Activated CD4-positive, alpha-beta T cell treated with anti-CD3 and anti-CD28 coated beads, Interleukin-2, amount 50 U/mL, for 1 hour (primary cell): Measurements from ENCODE around the gene NRL.

Source experiments
- DNase-seq: peaks from one replicate; pipeline ENCODE4 v3.0.0-alpha.2; 2020

NRL gene

GRCh38 chr14:24143511-24143910 lies 28.8 kb upstream of the NRL start:
- no peak for DNase-seq

GRCh38 chr14:24141097-24141880 lies 26.5 kb upstream of the NRL start, which contains the start of gene EMC9:
Gene EMC9 (minus strand): TSS chr14:24141591. CDS start chr14:24141304, 287 bp downstream.
- DNase-seq, result peak; percentile 99

GRCh38 chr14:24139272-24139934 lies 24.7 kb upstream of the NRL start:
- peak; percentile 23 for DNase-seq

DNA sequence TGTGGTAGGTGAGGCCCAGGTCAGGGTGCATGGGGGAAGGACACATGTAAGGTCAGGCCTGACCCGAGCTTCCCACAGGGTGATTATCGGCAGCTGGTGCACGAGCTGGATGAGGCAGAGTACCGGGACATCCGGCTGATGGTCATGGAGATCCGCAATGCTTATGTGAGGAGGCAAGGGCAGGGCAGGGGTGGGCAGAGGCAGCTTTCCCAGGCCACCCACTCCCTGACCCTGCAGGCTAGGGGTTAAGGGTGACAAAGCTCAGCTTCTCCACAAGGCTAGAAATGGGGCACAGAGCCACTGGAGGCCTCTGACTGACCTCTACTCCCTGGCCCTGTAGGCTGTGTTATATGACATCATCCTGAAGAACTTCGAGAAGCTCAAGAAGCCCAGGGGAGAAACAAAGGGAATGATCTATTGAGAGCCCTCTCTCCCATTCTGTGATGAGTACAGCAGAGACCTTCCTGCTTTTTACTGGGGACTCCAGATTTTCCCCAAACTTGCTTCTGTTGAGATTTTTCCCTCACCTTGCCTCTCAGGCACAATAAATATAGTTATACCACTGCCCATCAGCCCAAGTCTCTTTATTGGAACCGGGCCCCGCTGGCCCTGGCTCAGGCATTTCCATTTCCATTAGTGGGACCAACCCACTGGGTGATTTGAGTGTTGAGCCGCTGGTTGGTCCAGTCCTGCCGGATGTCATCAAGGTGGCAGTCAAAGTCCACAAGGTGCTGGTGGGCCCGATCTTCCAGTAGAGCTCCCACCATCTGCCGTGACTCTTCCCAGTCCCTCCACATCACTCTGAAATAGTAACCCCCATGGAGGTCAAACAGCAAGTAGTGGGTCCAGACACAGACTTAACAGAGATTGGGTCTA lies 23.9 kb upstream of the NRL start:
- DNase-seq, result no peak

DNA sequence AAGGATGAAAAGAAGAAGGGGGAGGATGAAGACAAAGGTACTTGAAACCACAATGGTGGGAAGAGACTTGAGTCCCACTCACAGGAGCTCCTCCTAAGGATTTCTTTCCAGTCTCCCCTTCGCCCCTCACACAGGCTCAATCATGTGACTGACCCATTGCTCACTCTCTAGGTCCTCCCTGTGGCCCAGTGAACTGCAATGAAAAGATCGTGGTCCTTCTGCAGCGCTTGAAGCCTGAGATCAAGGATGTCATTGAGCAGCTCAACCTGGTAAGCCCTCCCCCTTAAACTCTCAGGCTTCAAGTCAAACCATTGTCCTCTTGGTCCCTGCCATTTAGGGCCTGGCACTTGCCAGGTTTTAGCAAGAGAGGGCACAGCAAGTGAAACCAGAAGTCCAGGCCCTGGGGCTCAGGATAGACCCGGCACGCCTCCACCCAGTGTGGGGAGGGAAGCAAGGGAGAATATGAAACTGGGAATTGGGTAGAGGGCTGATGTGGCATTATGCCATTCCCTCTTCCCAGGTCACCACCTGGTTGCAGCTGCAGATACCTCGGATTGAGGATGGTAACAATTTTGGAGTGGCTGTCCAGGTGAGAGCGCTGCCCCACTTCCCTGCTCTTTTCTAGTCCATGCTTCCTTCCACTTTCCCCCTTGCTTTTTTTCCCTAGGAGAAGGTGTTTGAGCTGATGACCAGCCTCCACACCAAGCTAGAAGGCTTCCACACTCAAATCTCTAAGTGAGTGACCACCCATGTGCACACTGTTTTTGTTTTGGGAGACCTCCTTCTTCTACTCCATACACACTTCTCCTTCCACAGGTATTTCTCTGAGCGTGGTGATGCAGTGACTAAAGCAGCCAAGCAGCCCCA lies 23.0 kb upstream of the NRL start:
- no peak for DNase-seq

- no peak for DNase-seq
Measured at GRCh38 chr14:24136684-24137528, 22.2 kb upstream of the NRL start.

- peak; percentile 95 for DNase-seq
Measured at GRCh38 chr14:24135834-24136683, 21.3 kb upstream of the NRL start, which contains the start of gene PSME1. Gene PSME1 (plus strand): TSS chr14:24136194. CDS start chr14:24136263, 69 bp downstream.

- DNase-seq, result no peak
Measured at GRCh38 chr14:24135584-24135833, 20.8 kb upstream of the NRL start.

GRCh38 chr14:24133735-24134134 lies 19.0 kb upstream of the NRL start:
- no peak for DNase-seq

GRCh38 chr14:24132976-24133375 lies 18.2 kb upstream of the NRL start:
- DNase-seq, result no peak

DNA sequence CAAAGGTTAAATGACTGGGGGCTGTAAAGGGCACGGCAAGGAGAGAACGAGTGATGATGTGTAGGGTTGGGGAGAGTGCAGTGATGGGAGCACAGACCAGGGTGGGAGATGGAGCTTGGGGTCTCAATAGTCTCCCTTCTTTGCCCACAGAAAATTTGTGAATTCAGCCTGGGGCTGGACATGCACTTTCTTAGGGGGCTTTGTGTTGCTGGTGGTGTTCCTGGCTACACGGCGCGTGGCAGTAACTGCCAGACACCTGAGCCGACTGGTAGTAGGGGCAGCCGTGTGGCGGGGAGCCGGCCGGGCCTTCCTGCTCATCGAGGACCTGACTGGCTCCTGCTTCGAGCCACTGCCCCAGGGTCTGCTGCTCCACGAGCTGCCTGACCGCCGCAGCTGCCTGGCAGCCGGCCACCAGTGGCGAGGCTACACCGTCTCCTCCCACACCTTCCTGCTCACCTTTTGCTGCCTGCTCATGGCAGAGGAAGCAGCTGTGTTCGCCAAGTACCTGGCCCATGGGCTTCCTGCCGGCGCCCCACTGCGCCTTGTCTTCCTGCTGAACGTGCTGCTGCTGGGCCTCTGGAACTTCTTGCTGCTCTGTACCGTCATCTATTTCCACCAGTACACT lies 17.4 kb upstream of the NRL start:
- DNase-seq, result peak; percentile 28

GRCh38 chr14:24131549-24131966 lies 16.8 kb upstream of the NRL start:
- DNase-seq, result no peak

- DNase-seq, result no peak
Measured at GRCh38 chr14:24130717-24131548, 16.2 kb upstream of the NRL start.

DNA sequence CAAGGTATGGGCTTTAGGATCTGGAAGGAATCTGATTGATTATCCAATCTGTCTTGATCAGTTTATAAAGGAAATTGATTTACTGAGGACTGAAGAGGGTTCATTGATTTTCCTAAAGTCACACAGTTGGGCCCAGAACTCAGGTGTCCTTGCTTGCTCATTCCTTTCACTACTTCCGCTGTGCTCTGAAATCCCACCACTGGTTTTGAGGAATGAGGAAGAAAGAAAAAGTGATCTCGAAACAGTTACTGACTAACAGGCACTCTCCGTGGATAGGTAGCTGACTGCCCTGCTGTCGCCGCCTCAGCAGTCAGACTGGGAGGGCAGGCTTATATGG lies 15.6 kb upstream of the NRL start, which contains the start of gene FITM1:
FITM1 (plus strand) TSS at position 280 of the 337 bp plus-strand sequence. CDS start 905 bp downstream, outside the sequence.
- DNase-seq, result no peak

GRCh38 chr14:24129410-24129998 lies 14.8 kb upstream of the NRL start:
- no peak for DNase-seq

DNA sequence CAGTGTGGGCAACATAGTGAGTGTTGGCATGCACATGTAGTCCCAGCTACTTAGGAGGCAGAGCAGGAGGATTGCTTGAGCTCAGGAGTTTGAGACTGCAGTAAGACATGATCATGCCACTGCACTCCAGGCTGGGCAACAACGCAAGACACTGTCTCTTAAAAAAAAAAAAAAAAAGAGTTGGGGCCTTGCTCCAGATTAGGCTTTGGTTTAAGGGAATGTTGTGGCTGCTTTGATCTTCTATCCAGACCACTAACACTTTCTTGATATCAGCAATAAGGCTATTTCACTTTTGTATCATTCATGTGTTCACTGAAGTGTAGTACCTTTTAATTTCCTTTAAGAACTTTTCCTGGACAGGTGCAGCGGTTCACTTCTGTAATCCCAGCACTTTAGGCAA lies 12.9 kb upstream of the NRL start:
- no peak for DNase-seq

GRCh38 chr14:24126939-24127338 lies 12.2 kb upstream of the NRL start:
- DNase-seq, result no peak
